T-helper 2 cell treated with Interferon-gamma antibody and Interleukin-4, amounts not matched to agents 5 μg/mL and 100 μg/mL, for 36 hours (primary cell): ENCODE data around the gene GPBP1.
"Not testable (repeated sequence)": the region's sequence is repeated elsewhere in the genome, so short reads cannot be mapped to it uniquely, and the experiment has no call there.

Source experiments
- DNase-seq: peaks from one replicate; pipeline ENCODE4 v3.0.0; 2021; ENCODE audit warnings: low spot score
- H3K27ac Mint-ChIP-seq: one replicate; pipeline ENCODE4 v1.8.0; 2021; ENCODE audit warnings: mild to moderate bottlenecking, mixed read lengths
- H3K27me3 Mint-ChIP-seq: one replicate; pipeline ENCODE4 v1.8.0; 2021; ENCODE audit warnings: low read depth, mixed read lengths
- H3K36me3 Mint-ChIP-seq: one replicate; pipeline ENCODE4 v1.8.0; 2021; ENCODE audit warnings: low read depth, mixed read lengths
- H3K4me1 Mint-ChIP-seq: one replicate; pipeline ENCODE4 v1.8.0; 2021; ENCODE audit warnings: low read depth, mixed read lengths
- H3K4me3 Mint-ChIP-seq: one replicate; pipeline ENCODE4 v1.8.0; 2022; ENCODE audit warnings: mild to moderate bottlenecking, moderate library complexity, mixed read lengths
- H3K9me3 Mint-ChIP-seq: one replicate; pipeline ENCODE4 v1.8.0; 2021; ENCODE audit warnings: mixed read lengths

GPBP1 gene

DNA sequence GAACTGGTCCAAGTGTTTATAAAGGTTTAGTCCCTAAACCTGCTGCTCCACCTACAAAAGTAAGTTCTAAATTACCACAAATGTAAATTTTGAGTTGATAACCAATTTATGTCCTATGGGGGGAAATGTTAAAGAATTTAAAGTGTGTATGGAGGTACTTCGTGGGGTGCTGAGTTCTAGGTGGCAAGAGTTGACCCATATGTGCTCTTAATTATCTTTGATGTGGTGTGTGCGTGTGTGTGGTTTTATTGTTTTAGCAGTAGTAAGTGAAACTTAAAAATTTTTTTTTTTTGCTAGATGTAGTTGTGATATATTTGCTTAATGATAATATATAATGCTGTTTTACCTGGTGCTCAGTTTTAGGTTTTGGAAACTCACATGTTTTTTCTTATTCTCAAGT, 72.6 kb downstream of the GPBP1 start:
- peaks cover 53% of the 10 kb centered on the region for H3K36me3 Mint-ChIP-seq
- no peaks in the 10 kb centered on the region for H3K9me3 Mint-ChIP-seq
- H3K4me3 Mint-ChIP-seq = no peak overlapping the region
- H3K4me1 Mint-ChIP-seq = peaks cover 28% of the 10 kb centered on the region
- H3K27ac Mint-ChIP-seq = peak overlapping the region; percentile 15
- no peaks in the 10 kb centered on the region for H3K27me3 Mint-ChIP-seq
- DNase-seq = no peak

GRCh38 chr5:57247765-57248164, 73.9 kb downstream of the GPBP1 start:
- peaks cover 26% of the 10 kb centered on the region for H3K4me1 Mint-ChIP-seq
- H3K4me3 Mint-ChIP-seq = no peak overlapping the region
- peaks cover 57% of the 10 kb centered on the region for H3K36me3 Mint-ChIP-seq
- H3K27ac Mint-ChIP-seq = no peak overlapping the region
- H3K27me3 Mint-ChIP-seq = no peaks in the 10 kb centered on the region
- DNase-seq = no peak
- no peaks in the 10 kb centered on the region for H3K9me3 Mint-ChIP-seq

DNA sequence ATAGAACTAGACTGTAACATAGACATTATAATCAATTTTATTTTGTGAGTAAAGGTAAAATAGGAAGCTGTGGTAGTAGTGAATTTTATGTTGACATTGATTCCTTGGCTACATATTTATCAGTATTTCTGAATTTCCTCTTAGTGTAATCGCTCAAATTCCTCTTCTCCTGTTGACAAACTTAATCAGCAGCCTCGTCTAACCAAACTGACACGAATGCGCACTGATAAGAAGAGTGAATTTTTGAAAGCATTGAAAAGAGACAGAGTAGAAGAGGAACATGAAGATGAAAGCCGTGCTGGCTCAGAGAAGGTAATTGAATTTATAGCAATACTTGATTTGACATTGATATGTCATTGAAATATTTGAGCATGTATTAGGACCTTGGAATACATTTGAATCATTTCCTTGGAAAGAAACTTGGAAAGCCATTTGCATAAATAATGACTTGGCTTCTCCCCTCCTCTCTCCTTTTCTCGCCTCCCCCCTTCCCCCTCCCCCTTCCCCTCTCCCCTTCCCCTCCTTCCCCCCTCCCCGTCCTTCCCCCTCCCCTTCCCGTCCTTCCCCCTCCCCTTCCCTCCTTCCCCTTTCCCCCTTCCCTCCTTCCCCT, 75.5 kb downstream of the GPBP1 start:
- Mint-ChIP-seq H3K4me3 (no peak overlapping the region), H3K4me1 (peaks cover 16% of the 10 kb centered on the region), H3K36me3 (peaks cover 59% of the 10 kb centered on the region), H3K27me3 (no peaks in the 10 kb centered on the region), H3K27ac (peak overlapping the region; percentile 6), H3K9me3 (no peaks in the 10 kb centered on the region)
- no peak for DNase-seq

GRCh38 chr5:57258052-57258451, 84.2 kb downstream of the GPBP1 start:
- peaks cover 62% of the 10 kb centered on the region for H3K36me3 Mint-ChIP-seq
- H3K9me3 Mint-ChIP-seq = no peaks in the 10 kb centered on the region
- H3K4me1 Mint-ChIP-seq = peaks cover 21% of the 10 kb centered on the region
- no peaks in the 10 kb centered on the region for H3K27me3 Mint-ChIP-seq
- no peak overlapping the region for H3K4me3 Mint-ChIP-seq
- no peak for DNase-seq
- H3K27ac Mint-ChIP-seq = no peak overlapping the region

DNA sequence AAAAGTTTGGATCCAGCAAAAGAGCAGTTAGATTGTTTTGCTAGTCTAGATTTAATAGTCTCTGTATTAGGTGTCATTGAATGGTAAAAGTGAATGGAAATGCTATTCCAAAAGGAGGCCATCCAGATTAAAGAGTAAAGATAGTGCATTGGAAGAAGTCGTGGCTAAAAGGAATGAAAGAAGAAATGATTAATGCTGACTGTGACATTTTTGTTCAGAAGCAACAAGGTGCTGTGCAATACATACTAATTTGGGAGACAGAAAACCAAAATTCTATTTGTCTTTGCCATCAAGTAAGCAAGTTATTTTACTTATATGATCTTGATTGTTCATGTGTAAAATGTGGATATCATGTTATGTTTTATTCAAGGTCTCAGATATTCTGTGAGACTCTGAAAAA, 85.1 kb downstream of the GPBP1 start:
- Mint-ChIP-seq H3K27ac (peak overlapping the region; percentile 46), H3K27me3 (no peaks in the 10 kb centered on the region), H3K9me3 (no peaks in the 10 kb centered on the region), H3K4me3 (no peak overlapping the region), H3K36me3 (peaks cover 62% of the 10 kb centered on the region), H3K4me1 (peaks cover 21% of the 10 kb centered on the region)
- DNase-seq = no peak

DNA sequence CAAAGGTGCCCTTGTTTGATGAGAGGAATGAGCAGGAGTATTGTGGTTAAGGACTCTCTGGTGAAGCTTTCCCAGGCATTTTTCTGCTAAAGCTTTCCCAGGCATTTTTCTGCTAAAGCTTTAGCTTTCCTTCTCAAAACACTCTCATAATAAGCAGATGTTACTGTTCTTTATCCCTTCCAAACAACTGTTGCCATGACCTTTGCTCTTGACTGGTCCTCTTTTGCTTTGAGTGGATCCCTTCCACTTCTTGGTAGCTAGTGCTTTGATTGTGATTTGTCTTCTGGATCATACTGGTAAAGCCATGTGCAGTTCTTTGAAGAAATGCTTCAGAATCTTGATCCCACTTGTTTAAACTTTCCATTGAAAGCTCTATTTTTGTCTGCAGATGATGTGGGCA, 85.8 kb downstream of the GPBP1 start:
- Mint-ChIP-seq H3K27me3 (no peaks in the 10 kb centered on the region), H3K27ac (peak overlapping the region; percentile 34), H3K9me3 (no peaks in the 10 kb centered on the region), H3K36me3 (peaks cover 57% of the 10 kb centered on the region), H3K4me3 (no peak overlapping the region), H3K4me1 (peaks cover 21% of the 10 kb centered on the region)
- no peak for DNase-seq

DNA sequence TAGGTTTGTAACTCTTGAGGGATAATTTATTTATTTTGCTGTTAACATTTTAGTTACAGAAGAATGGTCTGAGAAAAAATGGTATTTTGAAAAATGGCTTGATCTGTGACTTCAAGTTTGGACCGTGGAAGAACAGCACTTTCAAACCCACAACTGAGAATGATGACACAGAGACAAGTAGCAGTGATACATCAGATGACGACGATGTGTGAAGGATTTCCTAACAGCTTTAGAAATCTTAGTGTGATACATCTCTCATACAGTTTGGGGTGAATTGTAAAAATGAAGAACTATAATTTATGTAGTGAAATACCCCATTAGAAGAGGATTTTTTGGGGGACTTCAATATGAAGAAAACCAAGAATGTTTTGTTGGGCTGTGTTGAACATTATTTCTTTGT, 88.7 kb downstream of the GPBP1 start:
- Mint-ChIP-seq H3K27ac (no peak overlapping the region), H3K4me1 (peaks cover 17% of the 10 kb centered on the region), H3K9me3 (no peaks in the 10 kb centered on the region), H3K36me3 (peaks cover 48% of the 10 kb centered on the region), H3K4me3 (no peak overlapping the region), H3K27me3 (no peaks in the 10 kb centered on the region)
- no peak for DNase-seq

GRCh38 chr5:57267805-57268204, 93.9 kb downstream of the GPBP1 start:
- peaks cover 5% of the 10 kb centered on the region for H3K36me3 Mint-ChIP-seq
- H3K4me1 Mint-ChIP-seq = no peaks in the 10 kb centered on the region
- no peak overlapping the region for H3K4me3 Mint-ChIP-seq
- DNase-seq = no peak
- H3K9me3 Mint-ChIP-seq = no peaks in the 10 kb centered on the region
- peaks cover 2% of the 10 kb centered on the region for H3K27me3 Mint-ChIP-seq
- H3K27ac Mint-ChIP-seq = no peak overlapping the region

GRCh38 chr5:57276353-57276752, 102.5 kb downstream of the GPBP1 start:
- peaks cover 12% of the 10 kb centered on the region for H3K27me3 Mint-ChIP-seq
- no peaks in the 10 kb centered on the region for H3K4me1 Mint-ChIP-seq
- no peaks in the 10 kb centered on the region for H3K9me3 Mint-ChIP-seq
- no peak overlapping the region for H3K27ac Mint-ChIP-seq
- no peak for DNase-seq
- no peak overlapping the region for H3K4me3 Mint-ChIP-seq
- H3K36me3 Mint-ChIP-seq = no peaks in the 10 kb centered on the region

- H3K27me3 Mint-ChIP-seq = peaks cover 12% of the 10 kb centered on the region
- H3K4me1 Mint-ChIP-seq = no peaks in the 10 kb centered on the region
- H3K4me3 Mint-ChIP-seq = no peak overlapping the region
- no peak for DNase-seq
- H3K36me3 Mint-ChIP-seq = no peaks in the 10 kb centered on the region
- H3K27ac Mint-ChIP-seq = no peak overlapping the region
- no peaks in the 10 kb centered on the region for H3K9me3 Mint-ChIP-seq
These were observed 103.2 kb downstream of the GPBP1 start for GRCh38 chr5:57277085-57277484.

DNA sequence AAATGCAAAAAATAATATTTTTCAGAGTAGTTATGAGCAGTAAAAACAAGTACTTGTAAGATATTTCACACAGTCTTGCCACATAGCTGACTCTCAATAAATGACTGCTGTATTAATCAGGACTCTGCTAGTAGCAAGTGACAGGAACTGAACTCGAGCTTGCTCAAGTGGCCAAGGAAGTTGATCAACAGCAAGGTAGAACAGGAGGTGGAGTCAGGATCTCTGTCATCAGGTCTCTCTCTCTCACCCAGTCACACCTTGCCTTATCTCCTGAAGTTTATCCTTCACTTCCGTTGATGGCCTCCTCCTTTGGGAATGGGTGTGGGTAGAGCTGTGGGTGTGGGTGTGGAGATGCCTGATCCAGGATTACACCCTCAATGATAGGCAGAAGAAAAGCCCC, 107.0 kb downstream of the GPBP1 start:
- Mint-ChIP-seq H3K9me3 (no peaks in the 10 kb centered on the region), H3K4me3 (no peak overlapping the region), H3K27ac (no peak overlapping the region), H3K27me3 (peaks cover 2% of the 10 kb centered on the region), H3K4me1 (no peaks in the 10 kb centered on the region), H3K36me3 (no peaks in the 10 kb centered on the region)
- DNase-seq = no peak

- H3K36me3 Mint-ChIP-seq, DNase-seq, H3K27ac Mint-ChIP-seq, H3K4me3 Mint-ChIP-seq, H3K4me1 Mint-ChIP-seq, H3K9me3 Mint-ChIP-seq: not testable (repeated sequence)
- peaks cover 26% of the 10 kb centered on the region for H3K27me3 Mint-ChIP-seq
These were observed 111.2 kb downstream of the GPBP1 start for GRCh38 chr5:57285084-57285483.

DNA sequence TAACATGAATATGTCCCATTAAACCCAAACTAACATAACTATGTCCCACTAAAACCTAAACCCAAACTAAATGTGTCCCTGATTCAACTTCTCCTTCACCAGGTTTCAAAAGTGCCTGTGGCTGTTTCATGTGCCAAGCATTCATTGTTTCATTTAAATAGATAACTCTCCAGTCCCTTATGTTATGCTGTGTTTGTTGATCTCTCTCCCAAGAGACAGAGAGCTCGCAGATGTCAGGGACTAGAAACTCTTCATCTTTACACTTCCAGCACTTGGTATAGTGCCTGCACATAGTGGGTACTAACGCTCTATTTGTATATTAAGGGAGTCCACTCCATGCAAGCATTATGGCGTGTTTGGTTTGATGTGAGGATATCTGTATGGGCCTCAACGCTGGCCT, 118.0 kb downstream of the GPBP1 start:
- DNase-seq = no peak
- Mint-ChIP-seq H3K27ac (no peak overlapping the region), H3K27me3 (peaks cover 25% of the 10 kb centered on the region), H3K4me1 (no peaks in the 10 kb centered on the region), H3K9me3 (no peaks in the 10 kb centered on the region), H3K4me3 (no peak overlapping the region), H3K36me3 (no peaks in the 10 kb centered on the region)

DNA sequence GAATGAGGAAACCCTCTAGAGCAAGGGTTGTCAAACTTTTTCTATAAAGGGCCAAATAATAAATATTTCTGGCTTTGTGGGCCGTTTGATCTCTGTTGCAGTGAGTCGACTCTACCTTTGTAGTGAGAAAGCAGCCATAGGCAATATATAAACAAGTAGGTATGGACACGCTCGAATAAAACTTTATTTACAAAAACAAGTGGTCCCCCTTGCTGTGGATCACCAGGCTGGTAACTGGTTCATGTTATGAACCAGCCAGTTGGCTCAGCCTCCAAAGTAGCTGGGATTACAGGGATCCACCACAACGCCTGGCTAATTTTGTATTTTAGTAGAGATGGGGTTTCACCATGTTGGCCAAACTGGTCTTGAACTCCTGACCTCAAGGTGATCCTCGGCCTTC, 118.5 kb downstream of the GPBP1 start:
- Mint-ChIP-seq H3K4me3 (no peak overlapping the region), H3K4me1 (no peaks in the 10 kb centered on the region), H3K27ac (no peak overlapping the region), H3K36me3 (no peaks in the 10 kb centered on the region), H3K9me3 (no peaks in the 10 kb centered on the region), H3K27me3 (peaks cover 25% of the 10 kb centered on the region)
- no peak for DNase-seq

GRCh38 chr5:57298295-57298984, 124.6 kb downstream of the GPBP1 start:
- Mint-ChIP-seq H3K27ac (no peak overlapping the region), H3K4me1 (peaks cover 21% of the 10 kb centered on the region), H3K27me3 (peaks cover 3% of the 10 kb centered on the region), H3K9me3 (no peaks in the 10 kb centered on the region), H3K4me3 (peak overlapping the region; percentile 76), H3K36me3 (no peaks in the 10 kb centered on the region)
- DNase-seq = peak; percentile 72
